SK-N-SH treated with all-trans-retinoic acid at 6 μM for 48 hours (cell line): ENCODE data around the gene RRP12.

Experiments
- SNAI2 ChIP-seq: fragments of 250-450 bp; sonication (Bioruptor Pico); IDR thresholded peaks from 2 replicates; pipeline ENCODE4 v1.5.0; 2020; ENCODE audit warnings: mild to moderate bottlenecking, moderate library complexity
- TOX ChIP-seq: fragments of 250-450 bp; sonication (Bioruptor Pico); IDR thresholded peaks from 2 replicates; pipeline ENCODE4 v1.8.0; 2021; ENCODE audit warnings: mild to moderate bottlenecking, moderate library complexity, borderline replicate concordance
- ZC3H10 ChIP-seq: fragments of 250-450 bp; sonication (Bioruptor Pico); IDR thresholded peaks from 2 replicates; pipeline ENCODE4 v1.5.1; 2021; ENCODE audit warnings: mild to moderate bottlenecking, moderate library complexity
- ZFP3 ChIP-seq: fragments of 250-450 bp; sonication (Bioruptor Pico); IDR thresholded peaks from 2 replicates; pipeline ENCODE4 v1.5.0; 2020; ENCODE audit warnings: mild to moderate bottlenecking, moderate library complexity

DNA sequence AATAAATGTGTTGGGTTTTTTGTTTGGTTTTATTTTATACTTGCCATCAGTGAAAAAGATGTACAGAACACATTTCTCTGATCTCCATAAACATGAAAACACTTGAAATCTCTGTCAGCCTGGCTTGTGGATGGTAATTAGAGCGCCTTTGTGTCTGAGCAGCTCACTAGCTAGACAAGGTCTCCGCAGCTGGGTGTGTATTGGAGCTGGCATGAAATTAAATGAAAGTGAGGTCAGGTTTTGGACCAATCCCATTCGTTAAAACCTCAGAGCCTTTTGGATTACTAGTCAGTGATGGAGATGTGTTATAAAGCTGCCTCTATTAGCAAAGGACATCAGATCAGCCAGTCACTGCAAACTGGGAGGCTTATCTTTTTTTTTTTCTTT lies 79.3 kb downstream of the RRP12 start:
- TF ChIP-seq ZFP3 (no peak), ZC3H10 (no peak), SNAI2 (CRISPR knock-in tag) (no peak), TOX (CRISPR knock-in tag) (no peak)
